Stimulated activated CD4-positive, alpha-beta T cell treated with anti-CD3 and anti-CD28 coated beads, Interleukin-1b, Interleukin-23, amount 100 ng/mL, for 48 hours (primary cell): ENCODE results near the gene TMEFF2.
"Not testable (repeated sequence)": the region's sequence is repeated elsewhere in the genome, so short reads cannot be mapped to it uniquely, and the experiment has no call there.

Experiments
- DNase-seq: peaks from one replicate; pipeline ENCODE4 v3.0.0-alpha.2; 2020

TMEFF2 gene

GRCh38 chr2:192127434-192127833, 67.3 kb downstream of the TMEFF2 start:
- DNase-seq = no peak

DNA sequence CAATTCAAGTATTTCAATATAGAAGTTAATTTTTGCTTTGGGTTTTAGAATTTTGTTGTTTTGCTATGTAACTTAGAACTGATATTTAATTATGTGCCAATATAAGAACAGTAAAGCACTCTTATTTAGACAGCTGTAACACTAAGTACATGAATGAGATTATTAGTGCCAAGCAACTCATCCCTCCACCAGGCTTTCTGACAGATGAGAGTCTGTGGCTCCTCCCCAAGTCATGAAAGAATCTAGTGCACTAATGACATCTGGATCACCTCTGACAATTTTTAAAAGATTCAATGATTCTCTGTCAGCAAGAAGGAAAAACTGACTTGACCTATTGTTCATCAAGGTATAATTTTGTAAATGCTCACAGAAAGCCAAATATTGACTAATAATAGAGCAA, 67.8 kb downstream of the TMEFF2 start:
- DNase-seq = no peak

DNA sequence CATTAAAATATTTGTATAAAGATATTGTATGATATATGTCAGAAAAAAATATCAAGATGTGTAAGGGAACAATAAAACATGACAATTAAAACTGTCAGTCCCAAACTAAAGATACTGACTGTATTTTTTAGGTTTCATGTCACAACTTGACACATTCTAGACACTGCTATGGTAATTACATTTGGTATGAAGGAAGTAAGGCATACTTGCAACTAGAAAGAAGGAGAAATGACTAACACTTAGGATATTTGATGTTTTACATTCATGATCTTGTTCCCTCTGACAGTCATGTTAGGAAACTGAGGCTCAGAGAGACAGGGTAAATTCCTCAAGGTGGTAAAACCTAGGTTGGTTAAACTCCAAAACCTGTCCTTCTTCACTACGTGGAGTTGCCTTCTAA, 68.3 kb downstream of the TMEFF2 start:
- no peak for DNase-seq

GRCh38 chr2:192124571-192124970, 70.2 kb downstream of the TMEFF2 start:
- DNase-seq = no peak

GRCh38 chr2:192123847-192124246, 70.9 kb downstream of the TMEFF2 start:
- DNase-seq = no peak

- DNase-seq = no peak
Observed at GRCh38 chr2:192122946-192123345, 71.8 kb downstream of the TMEFF2 start.

- no peak for DNase-seq
Observed at GRCh38 chr2:192122141-192122540, 72.6 kb downstream of the TMEFF2 start.

DNA sequence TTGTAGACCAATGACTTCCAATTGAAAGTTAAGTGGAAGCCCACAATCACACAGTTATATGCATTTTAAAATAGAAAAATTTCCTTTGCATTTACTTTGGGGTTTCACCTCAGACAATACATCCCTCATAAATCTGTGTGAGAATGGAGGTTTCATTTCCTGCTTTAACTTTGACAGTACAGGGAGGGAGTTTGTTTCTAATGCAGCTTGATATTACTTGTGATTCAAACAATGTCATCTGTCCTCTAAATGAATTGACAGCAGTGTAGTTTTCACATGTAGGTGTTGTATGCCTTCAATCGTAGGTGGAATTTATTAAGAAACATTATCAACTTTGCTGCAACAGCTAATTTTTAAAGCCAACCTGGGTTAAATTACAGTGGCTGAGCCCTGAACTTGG, 75.2 kb downstream of the TMEFF2 start:
- DNase-seq = no peak

GRCh38 chr2:192117705-192118104, 77.0 kb downstream of the TMEFF2 start:
- DNase-seq = no peak

GRCh38 chr2:192111536-192111935, 83.2 kb downstream of the TMEFF2 start:
- not testable (repeated sequence) for DNase-seq

DNA sequence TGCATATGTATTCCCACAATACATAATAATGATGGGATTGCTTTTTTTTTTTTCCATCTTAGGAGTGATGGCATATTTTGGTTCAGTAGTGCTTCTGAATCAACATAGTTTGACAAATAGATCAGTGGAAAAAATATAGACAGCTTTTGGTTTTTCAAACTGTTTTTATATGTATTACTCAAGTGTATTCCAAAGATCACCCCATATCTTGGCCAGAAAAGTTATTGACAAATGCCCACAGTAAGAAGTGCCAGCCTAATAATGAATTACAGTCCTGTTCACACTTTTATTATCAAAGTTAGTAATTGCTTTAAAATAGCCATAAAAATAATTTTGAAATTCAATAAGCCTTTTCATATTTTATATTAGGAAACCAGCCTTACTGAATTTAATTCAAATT, 95.0 kb downstream of the TMEFF2 start:
- DNase-seq = no peak

GRCh38 chr2:192098814-192099491, 95.8 kb downstream of the TMEFF2 start:
- no peak for DNase-seq

- no peak for DNase-seq
Observed at GRCh38 chr2:192091476-192091875, 103.3 kb downstream of the TMEFF2 start.

DNA sequence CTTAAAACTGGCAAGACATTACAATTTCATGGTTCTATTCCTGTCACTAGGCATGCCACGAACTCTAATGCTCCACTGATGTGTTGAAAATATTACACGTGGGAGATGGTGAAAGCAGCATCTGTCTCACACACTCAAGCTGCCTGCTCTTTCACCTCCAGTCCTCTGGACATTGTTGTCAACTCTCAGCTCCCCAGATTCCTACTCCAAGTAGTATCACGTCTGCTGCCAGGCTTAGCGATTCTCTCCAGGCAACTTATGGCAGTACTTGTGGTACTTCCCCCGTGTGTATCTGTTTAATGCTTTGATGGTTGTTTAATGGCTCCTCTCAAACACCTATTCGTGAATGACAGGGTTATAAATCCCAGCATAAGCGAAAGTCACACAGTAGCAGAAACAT, 103.8 kb downstream of the TMEFF2 start:
- DNase-seq = no peak

DNA sequence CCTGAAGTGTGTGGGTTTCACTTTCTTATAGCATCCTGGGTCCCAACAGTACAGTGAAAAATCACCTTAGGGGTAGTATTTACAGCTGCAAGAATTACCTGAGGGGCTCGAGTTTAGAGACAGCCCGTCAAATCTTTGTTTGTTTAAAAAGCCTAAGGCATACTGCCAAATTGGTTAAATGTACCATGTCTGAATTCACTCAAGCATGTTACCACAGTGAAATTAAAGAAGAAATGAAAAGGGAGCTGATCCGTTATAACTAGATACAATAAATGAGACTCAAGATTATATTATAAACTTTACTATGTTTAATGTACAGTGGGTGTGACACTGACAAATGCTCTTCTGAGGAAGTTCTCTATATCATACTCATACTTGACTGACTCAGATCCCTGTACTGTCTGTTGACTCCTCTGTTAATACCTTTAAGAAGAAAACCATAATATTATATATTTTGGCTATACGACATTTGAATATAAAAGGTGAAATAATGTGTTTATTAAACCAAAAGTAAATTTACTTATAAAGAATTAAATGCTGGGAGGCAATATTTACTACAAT, 107.3 kb downstream of the TMEFF2 start:
- DNase-seq = no peak

GRCh38 chr2:192082121-192082520, 112.6 kb downstream of the TMEFF2 start:
- no peak for DNase-seq

DNA sequence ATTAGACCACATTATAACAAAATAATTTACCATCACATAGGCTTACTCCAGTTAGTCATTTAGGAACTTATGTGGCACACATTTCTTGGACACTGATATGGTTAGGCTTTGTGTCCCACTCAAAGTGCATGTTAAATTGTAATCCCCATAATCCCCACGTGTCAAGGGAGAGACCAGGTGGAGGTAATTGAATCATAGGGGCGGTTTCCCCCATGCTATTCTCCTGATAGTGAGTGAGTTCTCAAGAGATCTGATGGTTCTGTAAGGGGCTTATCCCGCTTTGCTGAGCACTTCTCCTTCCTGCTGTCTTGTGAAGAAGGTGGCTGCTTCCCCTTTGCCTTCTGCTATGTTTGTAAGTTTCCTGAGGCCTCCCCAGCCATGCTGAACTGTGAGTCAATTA, 114.6 kb downstream of the TMEFF2 start:
- DNase-seq = not testable (repeated sequence)

- no peak for DNase-seq
Observed at GRCh38 chr2:192073878-192074277, 120.9 kb downstream of the TMEFF2 start.

DNA sequence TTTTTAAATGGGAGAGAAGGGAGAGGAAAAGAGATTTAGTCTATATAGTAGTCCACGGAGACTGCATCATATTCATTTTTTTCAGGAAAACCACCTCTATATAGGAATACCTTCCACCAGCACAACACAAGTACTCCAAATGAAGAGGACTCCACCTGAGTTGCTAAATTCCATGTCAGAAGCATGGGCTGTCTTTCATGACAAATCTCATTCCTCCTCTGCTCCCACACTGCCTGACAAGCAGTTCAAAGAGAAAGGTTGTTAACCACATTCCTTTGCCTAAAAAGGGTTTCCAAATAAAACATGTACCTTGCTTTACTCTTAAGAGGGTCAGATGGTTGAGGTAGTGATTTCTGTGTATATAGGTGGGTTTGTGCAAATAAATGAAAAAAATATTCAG, 122.0 kb downstream of the TMEFF2 start:
- no peak for DNase-seq

- no peak for DNase-seq
Observed at GRCh38 chr2:192072261-192072660, 122.5 kb downstream of the TMEFF2 start.

GRCh38 chr2:192070099-192070498, 124.6 kb downstream of the TMEFF2 start:
- DNase-seq = no peak

GRCh38 chr2:192069417-192069816, 125.3 kb downstream of the TMEFF2 start:
- DNase-seq = no peak

GRCh38 chr2:192068966-192069365, 125.8 kb downstream of the TMEFF2 start:
- DNase-seq = no peak

DNA sequence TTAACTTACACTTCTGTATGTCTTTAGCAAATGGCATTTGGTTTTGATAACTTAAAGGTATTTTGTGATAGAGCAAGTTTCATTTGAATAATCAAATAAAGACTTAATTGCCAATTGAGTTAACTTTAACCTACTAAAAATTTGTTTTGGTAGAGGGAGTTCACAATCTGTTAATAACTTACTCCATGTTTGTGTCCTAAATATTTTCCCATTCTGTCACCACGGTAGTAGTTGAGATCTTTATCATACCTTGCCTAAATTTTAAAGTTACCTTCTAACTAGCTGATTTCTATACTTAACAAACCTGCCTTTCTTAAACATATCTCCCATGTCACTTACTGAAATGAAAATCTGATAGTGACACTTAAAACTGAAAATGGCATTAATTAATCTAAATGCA, 127.1 kb downstream of the TMEFF2 start:
- no peak for DNase-seq

DNA sequence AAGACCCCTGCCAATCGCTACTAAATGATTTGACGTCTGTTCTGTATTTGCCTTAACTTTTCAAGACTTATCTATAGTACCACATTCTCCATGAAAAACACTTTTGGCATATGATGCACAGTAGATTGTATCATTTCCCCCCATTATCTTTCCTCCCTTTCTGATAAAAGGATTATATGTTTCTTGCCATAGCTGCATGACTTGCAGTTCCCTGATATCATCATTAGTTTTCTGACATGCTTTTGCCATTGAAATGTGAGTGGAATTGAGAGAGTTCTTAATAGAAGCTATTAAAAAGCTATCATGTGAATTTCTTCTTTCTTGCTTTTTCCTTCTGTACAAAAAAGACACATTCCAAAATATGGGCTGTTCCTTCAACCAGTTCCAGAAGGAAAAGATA, 130.3 kb downstream of the TMEFF2 start:
- DNase-seq = no peak
